ENCODE results near the gene ARPC5. TPM values are rescaled to one million over a fixed set of nuclear protein-coding genes. Genes with fewer than 3 reads are reported as not detected.
A peak's percentile ranks its signal among the peaks of the same experiment; 100 is the strongest.

ARPC5 gene
- total and polyA plus RNA-seq, 2 of the 8 experiments (the other 6 are each of a cell fraction or from before 2014, with no cell fraction given), result 24.0 to 60.8 TPM

DNA sequence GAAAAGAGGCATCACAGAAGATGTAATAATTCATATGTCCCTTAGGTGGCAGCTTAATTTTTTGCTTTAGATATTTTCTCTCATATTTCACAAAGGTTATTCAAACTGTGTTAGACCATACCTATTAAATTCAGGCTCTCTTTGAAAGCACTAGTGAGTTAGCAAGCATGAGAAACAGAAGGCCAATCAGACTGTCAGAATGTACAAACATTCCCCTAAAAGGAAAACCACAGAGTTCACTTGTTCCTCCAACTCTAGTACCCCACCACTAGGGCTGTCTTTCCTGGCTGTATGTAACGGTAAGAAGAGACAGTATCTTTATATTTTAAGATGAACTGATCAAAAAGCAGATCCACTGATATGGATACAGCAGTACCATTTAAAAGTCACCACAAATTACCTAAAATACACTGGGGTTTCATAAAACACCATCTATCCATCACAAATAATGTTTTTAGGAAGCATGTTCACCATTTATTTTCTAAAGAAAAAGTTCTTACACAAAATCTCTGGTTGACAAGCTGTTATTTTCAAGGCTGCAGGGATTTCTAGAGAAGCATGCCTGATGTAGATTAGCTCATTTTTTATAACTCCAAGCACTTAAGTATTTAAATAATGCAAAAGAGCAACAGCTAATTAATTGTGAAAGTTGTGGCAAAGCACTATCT lies 1.8 kb downstream of the ARPC5 start:
- no peak overlapping the region for H3K9ac ChIP-seq (replicated peaks in 1 of 4; ENCODE audit: extremely low read depth in 1 of 4, low read depth in 3 of 4, low read length in 3 of 4)
- H3K4me1 ChIP-seq (replicated peaks in 1 of 4; ENCODE audit: control insufficient read depth in 3 of 4, insufficient read depth in 4 of 4, low read length in 3 of 4), result peaks cover 0 to 10% (median 2%) of the 10 kb centered on the region in 4 experiments; a peak in 3 of 7 replicates
- H3K4me2 ChIP-seq (ENCODE audit: insufficient read depth in 1 of 2, low read depth in 2 of 2, low read length in 2 of 2), result peak overlapping the region; percentile 92 to 98
- no peak overlapping the region for H3K14ac ChIP-seq (ENCODE audit: insufficient read length)
- ChIA-PET CTCF (ENCODE audit: partially characterized antibody) (interaction anchor here (0.5 to 4.2 kb wide), 13 partner anchors 8 to 464 kb away, joined by 3 to 19 read pairs (median 4); partner anchors contain the start of gene NCF2), POLR2A (ENCODE audit: partially characterized antibody) (interaction anchor here (0.7 to 1.5 kb wide), 4 partner anchors 11 to 441 kb away, joined by 3 to 4 read pairs (median 3); no protein-coding TSS in a partner anchor)
- no peak overlapping the region for H3K18ac ChIP-seq (ENCODE audit: extremely low read depth, low read length)
- no peak overlapping the region for H4K91ac ChIP-seq (replicated peaks; ENCODE audit: insufficient read length, low read length)
- H3K9me3 ChIP-seq (ENCODE audit: insufficient read depth in 2 of 2, low read depth in 1 of 2, low read length in 1 of 2), result no peaks in the 10 kb centered on the region
- H2AFZ ChIP-seq (ENCODE audit: low read length), result no peak overlapping the region
- H2BK20ac ChIP-seq (ENCODE audit: low read length), result no peak overlapping the region
- H2BK12ac ChIP-seq (ENCODE audit: low read depth, low read length), result no peak overlapping the region
- FAIRE-seq, result no peak
- H3K27ac ChIP-seq (ENCODE audit: low read depth, low read length), result no peak overlapping the region
- H3K79me1 ChIP-seq (ENCODE audit: low read depth, low read length), result peaks cover 2% of the 10 kb centered on the region; the same call in 1 of the 2 replicates
- H3K27me3 ChIP-seq (replicated peaks in 1 of 4; ENCODE audit: control insufficient read depth in 3 of 4, extremely low read depth in 1 of 4, insufficient read depth in 3 of 4, low read length in 3 of 4), result peaks cover 0 to 7% (median 0%) of the 10 kb centered on the region in 4 experiments; a peak in 3 of 7 replicates
- H2BK120ac ChIP-seq (replicated peaks; ENCODE audit: low read depth, low read length), result no peak overlapping the region
- peaks cover 0 to 3% of the 10 kb centered on the region in 2 experiments for H4K20me1 ChIP-seq (replicated peaks in 1 of 2; ENCODE audit: control insufficient read depth in 1 of 2, insufficient read depth in 2 of 2, low read length in 2 of 2)
- peaks cover 0 to 16% (median 10%) of the 10 kb centered on the region in 4 experiments; a peak in 6 of 8 replicates for H3K36me3 ChIP-seq (ENCODE audit: control insufficient read depth in 2 of 4, insufficient read depth in 4 of 4, low read length in 3 of 4)
- H3K23me2 ChIP-seq (ENCODE audit: low read depth, low read length), result peaks cover 6% of the 10 kb centered on the region
- H2AK5ac ChIP-seq (ENCODE audit: low read depth, low read length), result no peak overlapping the region
- H3K79me2 ChIP-seq (ENCODE audit: control insufficient read depth in 1 of 2, insufficient read depth in 2 of 2, low read length in 2 of 2), result peaks cover 0 to 34% of the 10 kb centered on the region in 2 experiments; a peak in 2 of 4 replicates
- no peak overlapping the region for H2BK15ac ChIP-seq (ENCODE audit: low read length)
- peak overlapping the region; percentile 87 to 92 (median 90); a peak in 6 of 8 replicates for H3K4me3 ChIP-seq (ENCODE audit: extremely low read depth in 1 of 4, insufficient read depth in 2 of 4, low read depth in 3 of 4, low read length in 4 of 4)
- no peak for DNase-seq (ENCODE audit: low read depth in 1 of 2, low spot score in 2 of 2)
- 14% methylated on average over 1 of the region's 1 CpG; no CpG with 5 or more reads in 1 of the 2 experiments for WGBS, 2 experiments (ENCODE audit: extremely low coverage in 1 of 2, insufficient coverage in 1 of 2, insufficient read length in 1 of 2, insufficient replicate concordance in 2 of 2, low coverage in 1 of 2, low lambda C conversion rate in 2 of 2, missing lambda C conversion rate in 1 of 2)
- no peak overlapping the region for H4K8ac ChIP-seq (ENCODE audit: extremely low read depth, insufficient read depth, low read length)
- H3K4ac ChIP-seq (replicated peaks; ENCODE audit: insufficient read length, low read depth, low read length), result no peak overlapping the region
- H4K5ac ChIP-seq (ENCODE audit: insufficient read length, low read depth, low read length), result no peak overlapping the region
- H3K56ac ChIP-seq (replicated peaks; ENCODE audit: insufficient read length, low read depth, low read length), result no peak overlapping the region
- H2BK5ac ChIP-seq (ENCODE audit: low read depth, low read length), result no peak overlapping the region
- H3K23ac ChIP-seq (ENCODE audit: insufficient read length), result no peak overlapping the region
- TF ChIP-seq KDM1A (IDR thresholded peaks at IDR 0.05; ENCODE audit: borderline replicate concordance, low read length) (no peak), TBP (IDR thresholded peaks at IDR 0.05; ENCODE audit: low read depth, low read length) (0 out of 2 replicates have a peak, but pooled peaks have one; percentile 31), RXRA (IDR thresholded peaks at IDR 0.05; ENCODE audit: insufficient read depth, low read depth, low read length) (no peak), ASH2L (IDR thresholded peaks at IDR 0.05; ENCODE audit: low read length) (no peak), JUND (IDR thresholded peaks at IDR 0.05; ENCODE audit: low read length) (no peak)
- TF ChIP-seq, protein P1, sequence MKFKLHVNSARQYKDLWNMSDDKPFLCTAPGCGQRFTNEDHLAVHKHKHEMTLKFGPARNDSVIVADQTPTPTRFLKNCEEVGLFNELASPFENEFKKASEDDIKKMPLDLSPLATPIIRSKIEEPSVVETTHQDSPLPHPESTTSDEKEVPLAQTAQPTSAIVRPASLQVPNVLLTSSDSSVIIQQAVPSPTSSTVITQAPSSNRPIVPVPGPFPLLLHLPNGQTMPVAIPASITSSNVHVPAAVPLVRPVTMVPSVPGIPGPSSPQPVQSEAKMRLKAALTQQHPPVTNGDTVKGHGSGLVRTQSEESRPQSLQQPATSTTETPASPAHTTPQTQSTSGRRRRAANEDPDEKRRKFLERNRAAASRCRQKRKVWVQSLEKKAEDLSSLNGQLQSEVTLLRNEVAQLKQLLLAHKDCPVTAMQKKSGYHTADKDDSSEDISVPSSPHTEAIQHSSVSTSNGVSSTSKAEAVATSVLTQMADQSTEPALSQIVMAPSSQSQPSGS (IDR thresholded peaks at IDR 0.05; ENCODE audit: low read length), result no peak
- TF ChIP-seq, protein P2, sequence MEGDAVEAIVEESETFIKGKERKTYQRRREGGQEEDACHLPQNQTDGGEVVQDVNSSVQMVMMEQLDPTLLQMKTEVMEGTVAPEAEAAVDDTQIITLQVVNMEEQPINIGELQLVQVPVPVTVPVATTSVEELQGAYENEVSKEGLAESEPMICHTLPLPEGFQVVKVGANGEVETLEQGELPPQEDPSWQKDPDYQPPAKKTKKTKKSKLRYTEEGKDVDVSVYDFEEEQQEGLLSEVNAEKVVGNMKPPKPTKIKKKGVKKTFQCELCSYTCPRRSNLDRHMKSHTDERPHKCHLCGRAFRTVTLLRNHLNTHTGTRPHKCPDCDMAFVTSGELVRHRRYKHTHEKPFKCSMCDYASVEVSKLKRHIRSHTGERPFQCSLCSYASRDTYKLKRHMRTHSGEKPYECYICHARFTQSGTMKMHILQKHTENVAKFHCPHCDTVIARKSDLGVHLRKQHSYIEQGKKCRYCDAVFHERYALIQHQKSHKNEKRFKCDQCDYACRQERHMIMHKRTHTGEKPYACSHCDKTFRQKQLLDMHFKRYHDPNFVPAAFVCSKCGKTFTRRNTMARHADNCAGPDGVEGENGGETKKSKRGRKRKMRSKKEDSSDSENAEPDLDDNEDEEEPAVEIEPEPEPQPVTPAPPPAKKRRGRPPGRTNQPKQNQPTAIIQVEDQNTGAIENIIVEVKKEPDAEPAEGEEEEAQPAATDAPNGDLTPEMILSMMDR (IDR thresholded peaks at IDR 0.05; ENCODE audit: control extremely low read depth in 1 of 3, insufficient read depth in 1 of 3, low read depth in 1 of 3, low read length in 3 of 3), result peak in 2 of 3 experiments; percentile 33 to 40; a peak in 2 of 4 replicates
